ENCODE data around the gene SLC2A13.
"Not testable (repeated sequence)": the region's sequence is repeated elsewhere in the genome, so short reads cannot be mapped to it uniquely, and the experiment has no call there.

- not testable (repeated sequence) for TF ChIP-seq POLR2A (IDR thresholded peaks at IDR 0.05; ENCODE audit: low read depth, low read length); TAF1 (IDR thresholded peaks at IDR 0.05; ENCODE audit: borderline replicate concordance, low read depth, low read length)
Observed at GRCh38 chr12:39812456-39812855, 293.4 kb downstream of the SLC2A13 start.
